HepG2 (cell line): Measurements from ENCODE around the gene ZNF490. TPM values are rescaled to one million over a fixed set of nuclear protein-coding genes. Genes with fewer than 3 reads are reported as not detected.

Source experiments
- CEBPG ChIP-seq: IDR thresholded peaks from 2 replicates; pipeline ENCODE4 v1.6.1; 2016
- CENPX ChIP-seq: sonication (generic); formaldehyde crosslinking; IDR thresholded peaks from 2 replicates; pipeline ENCODE4 v1.9.0; 2021; ENCODE audit warnings: mild to moderate bottlenecking, missing genetic modification reagents, moderate library complexity
- ELK4 ChIP-seq: sonication (generic); formaldehyde crosslinking; IDR thresholded peaks from 2 replicates; pipeline ENCODE4 v1.9.0; 2021; ENCODE audit warnings: missing genetic modification reagents, borderline replicate concordance
- HMGXB3 ChIP-seq: sonication (generic); formaldehyde crosslinking; IDR thresholded peaks from 2 replicates; pipeline ENCODE4 v1.4.0; 2020; ENCODE audit warnings: missing genetic modification reagents, borderline replicate concordance
- IRF1 ChIP-seq: sonication (generic); formaldehyde crosslinking; IDR thresholded peaks from 2 replicates; pipeline ENCODE4 v1.4.0; 2020; ENCODE audit warnings: low read depth, mild to moderate bottlenecking, missing genetic modification reagents
- SAP130 ChIP-seq: IDR thresholded peaks from 2 replicates; pipeline ENCODE4 v1.6.1; 2016; ENCODE audit warnings: low read depth
- SKI ChIP-seq: fragments of 450-650 bp; IDR thresholded peaks from one replicate; pipeline ENCODE4 v1.6.1; 2018; ENCODE audit warnings: mild to moderate bottlenecking; ENCODE audit not compliant: partially characterized antibody
- TOE1 ChIP-seq: sonication (generic); formaldehyde crosslinking; IDR thresholded peaks from 2 replicates; pipeline ENCODE4 v1.4.0; 2020; ENCODE audit warnings: mild to moderate bottlenecking, missing genetic modification reagents
- ZBTB40 ChIP-seq, 2 experiments: fragments of 450-650 bp in 1 of 2; sonication (generic) in 1 of 2; formaldehyde crosslinking in 1 of 2; IDR thresholded peaks; 2 replicates each; pipeline versions ENCODE4 v1.6.1 to v1.8.0; 2016 to 2022; ENCODE audit warnings: antibody characterized with exemption in 1 of 2, mild to moderate bottlenecking in 1 of 2, missing genetic modification reagents in 1 of 2
- ZBTB42 ChIP-seq: sonication (generic); formaldehyde crosslinking; IDR thresholded peaks from 2 replicates; pipeline ENCODE4 v1.5.0; 2020; ENCODE audit warnings: mild to moderate bottlenecking, missing genetic modification reagents
- ZSCAN12 ChIP-seq: sonication (generic); formaldehyde crosslinking; IDR thresholded peaks from 2 replicates; pipeline ENCODE4 v1.9.0; 2021; ENCODE audit warnings: mild to moderate bottlenecking, missing genetic modification reagents
- polyA plus RNA-seq, 8 experiments: library from polyadenylated mRNA; depleted of rRNA in 3 of 8; stranded (reverse) in 7 of 8; unstranded in 1 of 8; fragments of >200 nt; fragmentation: Illumina TruSeq in 4 of 8; extraction: Trizol in 4 of 8; gene quantifications; 2 replicates each; pipeline versions ENCODE4 v1.2.1 to v1.2.3, GENCODE V29; 2011 to 2016; ENCODE audit warnings: low read depth in 4 of 8, missing spikeins in 1 of 8, mixed read lengths in 1 of 8; ENCODE audit not compliant: insufficient read depth in 1 of 8
- total RNA-seq, 5 experiments: library from RNA; depleted of rRNA; stranded (reverse); fragments of >200 nt; fragmentation: Illumina TruSeq; extraction: Trizol; gene quantifications; 2 replicates each; pipeline ENCODE4 v1.2.3, GENCODE V29; 2016; ENCODE audit warnings: low read depth in 1 of 5

Gene ZNF490
- total and polyA plus RNA-seq, 2 of the 13 experiments (the other 11 are each of a cell fraction or from before 2014, with no cell fraction given) = 1.3 to 2.9 TPM

GRCh38 chr19:12610540-12611360, at the start of gene ZNF490, which contains the start of gene ZNF791 (continued):
- TF ChIP-seq ZBTB40 (IDR thresholded peaks at IDR 0.05) (peak; percentile 89), ZBTB40 (CRISPR knock-in tag; IDR thresholded peaks at IDR 0.05) (no peak), IRF1 (CRISPR knock-in tag) (no peak), CENPX (CRISPR knock-in tag) (no peak), HMGXB3 (CRISPR knock-in tag) (peak; percentile 83; the same call in 1 of the 2 replicates), SAP130 (CRISPR knock-in tag) (peak; percentile 99), ZBTB42 (CRISPR knock-in tag) (no peak), TOE1 (CRISPR knock-in tag) (no peak), ELK4 (CRISPR knock-in tag) (no peak), ZSCAN12 (no peak), CEBPG (peak; percentile 46), SKI (peak; percentile 20)
